ENCODE results near the gene TBC1D5. TPM values are rescaled to one million over a fixed set of nuclear protein-coding genes. Genes with fewer than 3 reads are reported as not detected.

The TBC1D5 gene
- polyA plus RNA-seq, 2 of the 4 experiments (the other 2 are of a cell fraction), result 36.7 to 72.2 TPM

DNA sequence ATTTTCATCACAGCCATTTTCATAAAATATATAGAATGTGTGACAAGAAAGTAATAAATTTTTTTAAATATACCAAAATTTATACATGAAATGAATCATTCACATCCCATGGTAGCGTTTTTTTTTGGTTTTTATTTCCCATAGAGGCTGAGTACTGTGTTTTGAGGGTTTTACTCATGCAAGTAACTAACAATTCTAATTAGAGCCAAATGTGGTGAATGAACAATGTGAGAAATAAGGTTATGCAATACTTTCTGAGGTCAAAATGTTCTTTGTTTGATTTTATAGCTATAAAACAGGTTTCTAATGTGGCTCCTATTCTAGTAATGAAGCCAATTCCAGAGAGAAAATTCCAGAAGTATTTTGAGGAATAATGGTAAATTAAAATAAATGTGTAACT is 386.8 kb downstream of the TBC1D5 start:
- DNase-seq (ENCODE audit: low read depth in 1 of 2, low spot score in 1 of 2) (no peak), FAIRE-seq (no peak), ATAC-seq (no peak)
- no peak overlapping the region for H3K27ac ChIP-seq
- TF ChIP-seq RNF2 (IDR thresholded peaks at IDR 0.05; ENCODE audit: borderline replicate concordance, low read depth) (no peak), POLR2A (IDR thresholded peaks at IDR 0.05; ENCODE audit: low read length) (no peak), RAD21 (conservative IDR thresholded peaks at IDR 0.05 in 1 of 2, IDR thresholded peaks at IDR 0.05 in 1 of 2) (no peak), RFX5 (IDR thresholded peaks at IDR 0.05) (no peak), TFCP2L1 (CRISPR knock-in tag; IDR thresholded peaks at IDR 0.05) (no peak), FOSB (CRISPR knock-in tag; IDR thresholded peaks at IDR 0.05) (no peak), TP53 (CRISPR knock-in tag; IDR thresholded peaks at IDR 0.05) (no peak), KDM1A (IDR thresholded peaks at IDR 0.05; ENCODE audit: low read depth) (no peak), FOSL2 (IDR thresholded peaks at IDR 0.05) (no peak), FOSL2 (CRISPR knock-in tag; IDR thresholded peaks at IDR 0.05) (no peak), HEYL (CRISPR knock-in tag; IDR thresholded peaks at IDR 0.05) (no peak), ZNF302 (CRISPR knock-in tag; IDR thresholded peaks at IDR 0.05) (no peak), CHD4 (IDR thresholded peaks at IDR 0.05; ENCODE audit: borderline replicate concordance) (no peak), HOXB5 (CRISPR knock-in tag; IDR thresholded peaks at IDR 0.05) (no peak), NPAS2 (CRISPR knock-in tag; IDR thresholded peaks at IDR 0.05; ENCODE audit: borderline replicate concordance) (no peak), NR3C1 (IDR thresholded peaks at IDR 0.05) (no peak), GATA3 (IDR thresholded peaks at IDR 0.05; ENCODE audit: borderline replicate concordance) (no peak)
- TF ChIP-seq, protein P1, sequence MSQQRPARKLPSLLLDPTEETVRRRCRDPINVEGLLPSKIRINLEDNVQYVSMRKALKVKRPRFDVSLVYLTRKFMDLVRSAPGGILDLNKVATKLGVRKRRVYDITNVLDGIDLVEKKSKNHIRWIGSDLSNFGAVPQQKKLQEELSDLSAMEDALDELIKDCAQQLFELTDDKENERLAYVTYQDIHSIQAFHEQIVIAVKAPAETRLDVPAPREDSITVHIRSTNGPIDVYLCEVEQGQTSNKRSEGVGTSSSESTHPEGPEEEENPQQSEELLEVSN (IDR thresholded peaks at IDR 0.05; ENCODE audit: borderline replicate concordance, low read depth), result no peak
- TF ChIP-seq, protein P2, sequence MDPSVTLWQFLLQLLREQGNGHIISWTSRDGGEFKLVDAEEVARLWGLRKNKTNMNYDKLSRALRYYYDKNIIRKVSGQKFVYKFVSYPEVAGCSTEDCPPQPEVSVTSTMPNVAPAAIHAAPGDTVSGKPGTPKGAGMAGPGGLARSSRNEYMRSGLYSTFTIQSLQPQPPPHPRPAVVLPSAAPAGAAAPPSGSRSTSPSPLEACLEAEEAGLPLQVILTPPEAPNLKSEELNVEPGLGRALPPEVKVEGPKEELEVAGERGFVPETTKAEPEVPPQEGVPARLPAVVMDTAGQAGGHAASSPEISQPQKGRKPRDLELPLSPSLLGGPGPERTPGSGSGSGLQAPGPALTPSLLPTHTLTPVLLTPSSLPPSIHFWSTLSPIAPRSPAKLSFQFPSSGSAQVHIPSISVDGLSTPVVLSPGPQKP (IDR thresholded peaks at IDR 0.05; ENCODE audit: low read depth, low read length), result no peak
- TF ChIP-seq, protein P3, sequence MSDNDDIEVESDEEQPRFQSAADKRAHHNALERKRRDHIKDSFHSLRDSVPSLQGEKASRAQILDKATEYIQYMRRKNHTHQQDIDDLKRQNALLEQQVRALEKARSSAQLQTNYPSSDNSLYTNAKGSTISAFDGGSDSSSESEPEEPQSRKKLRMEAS (IDR thresholded peaks at IDR 0.05), result no peak
- no peaks in the 10 kb centered on the region for H3K9me3 ChIP-seq
- CTCF ChIA-PET, result no interaction called here
- no peak overlapping the region for H3K4me2 ChIP-seq
- no peak overlapping the region for H3K4me3 ChIP-seq
- no peaks in the 10 kb centered on the region for H3K4me1 ChIP-seq
- POLR2A ChIA-PET, result no interaction called here
- 93% methylated on average over 1 of the region's 1 CpG for WGBS (ENCODE audit: missing lambda C conversion rate)

GRCh38 chr3:17354341-17354740 is 388.1 kb downstream of the TBC1D5 start:
- DNase-seq (ENCODE audit: low read depth in 1 of 2, low spot score in 1 of 2) (no peak), ATAC-seq (no peak), FAIRE-seq (no peak)
- Histone ChIP-seq H3K4me3 (no peak overlapping the region), H3K4me2 (no peak overlapping the region), H3K4me1 (no peaks in the 10 kb centered on the region), H3K27ac (no peak overlapping the region), H3K9me3 (no peaks in the 10 kb centered on the region)
- ChIA-PET POLR2A (no interaction called here), CTCF (interaction anchor here (1.4 kb wide), 1 partner anchor 59 kb away, joined by 3 read pairs; no protein-coding TSS in a partner anchor)
- 80% methylated on average over 3 of the region's 3 CpGs for WGBS (ENCODE audit: missing lambda C conversion rate)
- TF ChIP-seq TFCP2L1 (CRISPR knock-in tag; IDR thresholded peaks at IDR 0.05) (no peak), HDAC2 (IDR thresholded peaks at IDR 0.05) (no peak), GATA3 (IDR thresholded peaks at IDR 0.05; ENCODE audit: borderline replicate concordance) (no peak), REST (IDR thresholded peaks at IDR 0.05) (no peak), FOXS1 (CRISPR knock-in tag; IDR thresholded peaks at IDR 0.05) (no peak), PBX3 (IDR thresholded peaks at IDR 0.05) (no peak), TP53 (CRISPR knock-in tag; IDR thresholded peaks at IDR 0.05) (no peak), EHF (CRISPR knock-in tag; IDR thresholded peaks at IDR 0.05) (no peak), MAFK (IDR thresholded peaks at IDR 0.05; ENCODE audit: partially characterized antibody) (no peak), ZC3H11A (IDR thresholded peaks at IDR 0.05) (no peak), MAZ (IDR thresholded peaks at IDR 0.05; ENCODE audit: borderline replicate concordance, low read depth, low read length) (no peak), JUN (IDR thresholded peaks at IDR 0.05) (no peak), ZNF302 (CRISPR knock-in tag; IDR thresholded peaks at IDR 0.05) (no peak), KDM5A (IDR thresholded peaks at IDR 0.05) (no peak), KDM1A (IDR thresholded peaks at IDR 0.05; ENCODE audit: low read depth) (no peak)

All from A549 (cell line).